GM12874 (cell line): ENCODE results near the gene FBL.

Experiments used
- TF ChIP-seq, protein P1 (sequence below): IDR thresholded peaks from 2 replicates; pipeline ENCODE4 v1.5.1; 2011; ENCODE audit warnings: low read depth, mild to moderate bottlenecking, control low read depth, low read length, moderate library complexity; ENCODE audit not compliant: insufficient read depth

FBL gene

GRCh38 chr19:39845933-39846677 lies at the start of gene FBL:
TSS of gene FBL (minus strand) at chr19:39846379. CDS start at chr19:39846300, 79 bp downstream.
- TF ChIP-seq, protein P1, sequence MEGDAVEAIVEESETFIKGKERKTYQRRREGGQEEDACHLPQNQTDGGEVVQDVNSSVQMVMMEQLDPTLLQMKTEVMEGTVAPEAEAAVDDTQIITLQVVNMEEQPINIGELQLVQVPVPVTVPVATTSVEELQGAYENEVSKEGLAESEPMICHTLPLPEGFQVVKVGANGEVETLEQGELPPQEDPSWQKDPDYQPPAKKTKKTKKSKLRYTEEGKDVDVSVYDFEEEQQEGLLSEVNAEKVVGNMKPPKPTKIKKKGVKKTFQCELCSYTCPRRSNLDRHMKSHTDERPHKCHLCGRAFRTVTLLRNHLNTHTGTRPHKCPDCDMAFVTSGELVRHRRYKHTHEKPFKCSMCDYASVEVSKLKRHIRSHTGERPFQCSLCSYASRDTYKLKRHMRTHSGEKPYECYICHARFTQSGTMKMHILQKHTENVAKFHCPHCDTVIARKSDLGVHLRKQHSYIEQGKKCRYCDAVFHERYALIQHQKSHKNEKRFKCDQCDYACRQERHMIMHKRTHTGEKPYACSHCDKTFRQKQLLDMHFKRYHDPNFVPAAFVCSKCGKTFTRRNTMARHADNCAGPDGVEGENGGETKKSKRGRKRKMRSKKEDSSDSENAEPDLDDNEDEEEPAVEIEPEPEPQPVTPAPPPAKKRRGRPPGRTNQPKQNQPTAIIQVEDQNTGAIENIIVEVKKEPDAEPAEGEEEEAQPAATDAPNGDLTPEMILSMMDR = no peak

DNA sequence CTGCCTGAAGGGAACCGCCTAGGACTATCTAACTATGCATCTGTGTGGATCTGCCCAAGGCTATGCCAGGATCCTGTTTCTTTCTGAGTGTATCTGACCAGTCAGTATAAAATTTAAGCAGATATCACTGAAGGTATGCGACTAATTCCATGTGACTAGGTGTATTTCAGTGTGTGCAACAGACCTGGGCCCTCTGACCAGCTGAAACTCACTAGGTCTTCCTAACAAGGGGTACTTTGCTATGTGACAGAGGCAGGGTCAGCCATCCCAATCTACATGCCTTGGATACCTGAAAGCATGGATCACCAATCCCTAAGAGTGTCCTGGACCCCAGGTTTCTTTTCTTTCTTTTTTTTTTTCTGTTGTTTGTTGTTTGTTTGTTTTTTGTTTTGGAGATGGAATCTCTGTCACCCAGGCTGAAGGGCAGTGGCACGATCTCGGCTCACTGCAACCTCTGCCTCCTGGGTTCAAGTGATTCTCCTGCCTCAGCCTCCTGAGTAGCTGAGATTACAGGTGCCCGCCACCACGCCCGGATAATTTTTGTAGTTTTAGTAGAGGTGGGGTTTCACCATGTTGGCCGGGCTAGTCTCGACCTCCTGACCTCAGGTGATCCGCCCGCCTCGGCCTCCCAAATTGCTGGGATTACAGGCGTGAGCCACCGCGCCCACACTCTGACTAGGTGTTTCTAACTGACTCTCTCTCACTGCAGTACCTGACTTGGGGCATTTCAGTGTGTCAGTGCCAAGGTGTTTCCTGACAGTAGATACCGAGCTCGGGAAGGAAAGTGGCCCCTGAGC lies 44.8 kb upstream of the FBL start:
- TF ChIP-seq, protein P1 = no peak

GRCh38 chr19:39881495-39882110 lies 35.4 kb upstream of the FBL start:
- TF ChIP-seq, protein P1 = peak; percentile 66

- TF ChIP-seq, protein P1 = no peak
Observed at GRCh38 chr19:39878398-39878797, 32.2 kb upstream of the FBL start.

DNA sequence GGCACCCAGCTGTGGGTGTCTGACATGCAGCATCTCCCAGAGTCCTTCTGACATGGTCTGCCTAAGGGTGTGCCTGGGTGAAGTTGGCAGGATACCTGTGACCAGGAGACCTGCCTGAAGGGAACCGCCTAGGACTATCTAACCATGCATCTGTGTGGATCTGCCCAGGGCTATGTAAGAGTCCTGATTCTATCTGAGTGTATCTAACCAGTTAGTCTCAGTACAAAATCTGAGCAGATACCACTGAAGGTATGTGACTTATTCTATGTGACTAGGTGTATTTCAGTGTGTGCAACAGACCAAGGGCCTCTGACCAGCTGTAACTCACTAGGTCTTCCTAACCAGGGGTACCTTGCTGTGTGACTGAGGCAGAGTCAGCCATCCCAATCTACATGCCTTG lies 28.2 kb upstream of the FBL start:
- TF ChIP-seq, protein P1 = no peak

GRCh38 chr19:39873385-39873784 lies 27.2 kb upstream of the FBL start:
- TF ChIP-seq, protein P1 = no peak

DNA sequence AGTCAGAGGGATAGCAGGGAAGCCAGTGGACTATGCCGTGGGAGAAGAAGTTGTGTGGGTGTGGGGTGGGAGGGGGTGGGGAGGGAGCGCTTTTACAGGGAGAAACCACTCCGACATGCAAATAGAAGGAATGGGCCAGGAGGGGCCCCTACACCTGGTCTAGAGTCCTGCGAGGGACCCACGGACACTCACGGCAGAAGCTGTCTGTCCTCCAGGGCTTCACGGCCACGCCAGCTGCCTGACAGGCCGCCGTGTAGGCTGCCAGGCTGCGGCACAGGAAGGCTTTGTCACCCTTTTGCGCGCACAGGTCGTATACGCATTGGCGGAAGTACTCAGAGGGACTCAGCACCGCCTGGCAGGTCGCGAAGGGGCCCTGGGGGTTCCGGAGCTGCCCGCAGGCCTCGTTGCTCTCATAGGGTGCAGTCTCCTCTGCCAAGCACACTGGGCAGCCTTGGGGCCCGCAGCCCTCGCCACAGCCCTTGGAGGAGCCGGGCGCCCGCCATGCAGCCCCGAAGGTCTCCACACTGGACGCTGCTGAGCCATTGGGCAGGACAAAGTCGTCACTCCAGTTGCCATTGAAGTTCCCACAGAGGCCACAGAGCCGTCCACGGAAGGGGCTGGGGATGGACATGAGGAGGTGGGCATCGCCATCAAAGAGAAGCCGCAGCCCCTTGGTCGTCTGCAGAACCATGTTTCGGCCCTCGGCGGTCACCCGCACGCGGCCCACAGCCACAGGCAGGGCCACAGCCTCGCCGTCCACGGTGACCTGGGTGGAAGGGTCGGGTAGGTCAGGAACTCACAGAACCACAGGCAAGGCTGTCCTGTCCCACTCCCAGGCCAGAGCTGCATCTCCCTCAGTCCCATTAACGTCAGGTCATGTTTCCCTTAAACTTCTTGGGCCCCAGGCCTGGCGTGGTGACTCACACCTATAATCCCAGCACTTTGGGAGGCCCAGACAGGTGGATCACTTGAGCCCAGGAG lies 26.0 kb upstream of the FBL start:
- TF ChIP-seq, protein P1 = no peak
